Measurements from ENCODE around the gene ZMYM5.
"Not testable (repeated sequence)": the region's sequence is repeated elsewhere in the genome, so short reads cannot be mapped to it uniquely, and the experiment has no call there.

ZMYM5 gene

GRCh38 chr13:19863323-19864023 is at the start of gene ZMYM5:
TSS of gene ZMYM5 (minus strand) at chr13:19863649. CDS start at chr13:19852180, 11,469 bp downstream.
- peak; percentile 88 for DNase-seq

GRCh38 chr13:19910336-19911072 is 47.1 kb upstream of the ZMYM5 start:
- no peak for DNase-seq

DNA sequence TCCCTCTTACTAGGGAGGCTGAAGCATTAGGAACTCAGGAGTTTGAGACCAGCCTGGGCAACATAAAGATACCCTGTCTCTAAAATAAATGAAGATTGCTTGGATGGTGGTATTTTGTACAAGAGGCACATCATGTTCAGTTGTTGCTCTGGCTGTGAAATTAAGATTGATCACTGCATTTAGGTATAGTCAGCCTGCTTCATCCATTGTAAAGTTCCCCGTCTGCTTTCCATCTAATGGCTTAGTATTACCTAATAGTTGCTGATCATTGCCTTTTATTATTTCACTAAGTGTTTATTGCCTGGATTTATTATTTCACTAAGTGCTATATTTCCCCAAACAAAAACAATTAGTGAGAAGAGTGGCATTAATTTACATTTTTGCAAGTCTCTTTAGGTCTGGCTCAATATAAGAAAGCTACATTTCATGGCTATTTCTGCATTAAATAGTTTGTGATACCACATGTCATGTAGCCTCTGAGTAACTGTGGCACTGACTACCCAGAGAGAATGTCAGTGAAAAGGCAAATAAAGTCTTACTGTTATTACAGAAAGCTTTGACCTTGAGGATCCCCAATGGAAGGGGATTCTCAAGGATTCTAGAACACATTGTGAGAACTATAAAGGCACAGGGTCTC is 45.0 kb upstream of the ZMYM5 start:
- no peak for DNase-seq

DNA sequence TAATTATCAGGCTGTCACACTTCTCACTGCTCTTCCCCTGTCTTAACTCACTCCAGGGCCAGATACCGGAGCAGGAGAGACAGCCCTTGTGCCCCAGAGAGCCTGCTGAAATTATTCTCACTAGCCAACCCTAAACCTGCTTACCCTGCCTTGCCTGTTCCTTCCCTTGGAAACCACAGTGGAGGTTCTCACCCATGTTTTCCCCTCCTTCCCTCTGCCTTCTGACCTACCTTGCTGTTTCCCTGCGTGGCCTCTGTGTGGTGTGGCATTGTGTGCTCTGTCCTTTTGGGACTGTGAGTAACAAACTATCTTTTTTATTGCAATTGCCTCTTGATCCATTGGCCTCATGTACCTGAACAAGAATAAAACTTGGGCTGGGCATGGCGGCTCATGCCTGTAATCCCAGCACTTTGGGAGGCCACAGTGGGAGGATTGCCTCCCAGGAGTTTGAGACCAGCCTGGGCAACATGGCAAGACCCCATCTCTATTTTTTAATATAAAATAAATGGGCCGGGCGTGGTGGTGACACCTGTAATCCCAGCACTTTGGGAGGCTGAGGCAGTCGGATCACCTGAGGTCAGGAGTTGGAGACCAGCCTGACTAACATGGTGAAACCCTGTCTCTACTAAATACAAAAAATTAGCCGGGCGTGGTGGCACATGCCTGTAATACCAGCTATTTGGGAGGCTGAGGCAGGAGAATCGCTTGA is 42.2 kb upstream of the ZMYM5 start:
- not testable (repeated sequence) for DNase-seq

- DNase-seq, result no peak
Observed at GRCh38 chr13:19890030-19890429, 26.6 kb upstream of the ZMYM5 start.

- no peak for DNase-seq
Observed at GRCh38 chr13:19888799-19889198, 25.4 kb upstream of the ZMYM5 start.

- no peak for DNase-seq
Observed at GRCh38 chr13:19882231-19882630, 18.8 kb upstream of the ZMYM5 start.

GRCh38 chr13:19881641-19882040 is 18.2 kb upstream of the ZMYM5 start:
- DNase-seq, result no peak

DNA sequence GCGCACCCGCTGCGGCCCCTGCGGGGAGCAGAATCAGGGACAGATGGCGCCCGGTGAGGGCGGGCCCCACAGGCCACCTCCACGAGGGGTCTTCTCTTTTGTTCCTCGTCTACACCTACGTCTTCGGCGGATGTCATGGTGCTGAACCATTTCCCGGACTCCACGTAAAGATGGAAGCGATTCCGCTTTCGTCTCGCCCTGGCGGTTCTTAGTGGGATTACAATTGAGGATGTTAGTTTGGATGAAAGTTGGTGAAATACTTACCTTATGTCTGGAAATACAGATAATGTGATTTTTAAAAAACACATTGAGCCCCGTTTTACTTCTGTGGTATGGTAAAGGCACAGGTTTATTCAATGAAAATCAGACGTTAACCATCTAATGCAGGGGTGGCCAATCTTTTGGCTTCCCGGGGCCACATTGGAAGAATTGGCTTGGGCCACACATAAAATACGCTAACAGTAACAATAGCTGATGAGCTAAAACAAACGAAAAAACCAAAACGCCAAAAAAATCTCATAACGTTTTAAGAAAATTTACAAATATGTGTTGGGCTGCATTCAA is 1.4 kb upstream of the ZMYM5 start:
- peak; percentile 58 for DNase-seq

DNA sequence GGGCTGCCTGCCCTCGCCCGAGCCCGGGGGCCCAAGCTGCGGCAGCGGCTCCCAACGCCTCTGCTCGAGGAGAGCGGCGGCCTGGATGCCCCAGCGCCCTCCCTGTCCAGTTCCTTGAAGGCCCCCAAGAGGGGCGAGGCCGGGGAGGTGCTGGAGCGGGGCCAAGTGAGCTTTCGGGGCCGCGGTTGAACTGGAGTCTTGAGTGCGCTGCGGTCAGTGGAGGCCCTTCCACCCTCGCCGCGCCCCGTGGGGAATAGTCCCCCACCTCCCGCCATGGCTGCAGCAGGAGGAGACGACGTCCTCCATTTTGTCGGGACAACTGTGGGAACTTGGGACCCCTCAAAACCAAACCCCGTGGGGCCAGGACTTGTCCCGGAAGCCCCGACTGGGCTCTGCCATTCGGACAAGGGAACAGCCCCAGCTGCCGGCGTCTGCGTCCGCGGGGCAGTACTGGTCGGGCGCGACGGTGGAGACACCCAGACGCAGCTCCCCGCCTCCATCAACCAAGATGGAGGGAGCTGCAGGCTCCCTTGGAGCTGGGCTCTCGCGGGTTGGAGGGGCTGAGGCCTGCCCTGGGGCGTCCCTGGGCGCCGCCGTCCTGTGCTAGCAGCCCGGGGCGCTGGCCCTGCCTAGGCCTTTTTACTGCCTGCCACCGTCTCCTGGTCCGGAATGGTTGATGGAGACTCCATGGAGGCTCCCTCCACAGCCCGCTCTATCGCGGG is 736 bp upstream of the ZMYM5 start:
- peak; percentile 13 for DNase-seq

- DNase-seq, result no peak
Observed at GRCh38 chr13:19862481-19863313, 752 bp downstream of the ZMYM5 start.

- no peak for DNase-seq
Observed at GRCh38 chr13:19861762-19862161, 1.7 kb downstream of the ZMYM5 start.

- DNase-seq, result no peak
Observed at GRCh38 chr13:19860884-19861655, 2.4 kb downstream of the ZMYM5 start.

DNA sequence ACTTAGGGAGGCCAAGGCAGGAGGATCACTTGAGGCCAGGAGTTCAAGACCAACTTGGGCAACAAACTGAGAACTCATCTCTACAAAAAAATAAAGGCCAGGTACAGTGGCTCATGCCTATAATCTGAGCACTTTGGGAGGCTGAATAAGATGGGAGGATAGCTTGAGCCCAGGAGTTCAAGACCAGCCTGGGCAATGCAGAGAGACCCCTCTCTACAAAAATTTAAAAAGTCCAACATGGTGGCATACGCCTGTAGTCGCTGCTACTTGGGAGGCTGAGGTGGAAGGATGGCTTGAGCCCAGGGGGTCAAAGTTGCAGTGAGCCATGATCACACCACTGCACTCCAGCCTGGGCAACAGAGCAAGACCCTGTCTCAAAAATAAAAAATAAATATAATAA is 5.8 kb downstream of the ZMYM5 start:
- not testable (repeated sequence) for DNase-seq

DNA sequence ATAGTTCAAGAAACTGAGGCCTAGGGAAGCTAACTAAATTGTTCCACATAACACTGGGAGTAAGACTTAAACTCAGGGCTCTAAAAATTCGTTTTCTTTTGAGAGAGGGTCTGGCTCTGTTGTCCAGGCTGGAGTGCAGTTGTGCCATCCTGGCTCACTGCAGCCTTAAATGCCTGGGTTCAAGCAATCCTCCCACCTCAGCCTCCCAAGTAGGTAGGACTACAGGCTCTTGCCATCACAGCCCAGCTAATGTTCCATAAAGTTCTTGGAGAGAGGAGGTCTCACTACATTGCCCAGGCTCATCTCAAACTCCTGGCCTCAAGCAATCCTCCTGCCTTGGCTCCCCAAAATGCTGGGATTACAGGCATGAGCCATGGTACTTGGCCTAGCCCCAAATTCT is 10.7 kb downstream of the ZMYM5 start:
- DNase-seq, result no peak

DNA sequence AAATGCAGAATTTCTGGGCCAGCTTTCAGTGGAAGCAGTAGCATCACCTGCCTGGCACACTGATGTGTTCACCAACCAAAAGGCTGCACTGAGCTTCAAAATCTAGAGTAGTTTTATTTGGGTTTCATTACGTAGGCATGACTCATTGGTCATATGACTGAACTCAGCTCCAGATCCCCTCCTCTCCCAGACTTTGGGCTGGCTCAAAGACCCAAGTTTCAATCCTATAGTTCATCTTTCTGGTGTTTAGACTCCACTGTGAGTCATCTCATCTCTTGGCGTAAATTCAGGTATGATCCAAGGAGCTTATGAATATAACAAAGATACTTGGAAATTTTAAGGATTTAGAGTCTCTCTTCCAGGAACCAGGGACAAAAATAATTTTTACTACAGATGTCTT is 17.7 kb downstream of the ZMYM5 start:
- DNase-seq, result no peak

DNA sequence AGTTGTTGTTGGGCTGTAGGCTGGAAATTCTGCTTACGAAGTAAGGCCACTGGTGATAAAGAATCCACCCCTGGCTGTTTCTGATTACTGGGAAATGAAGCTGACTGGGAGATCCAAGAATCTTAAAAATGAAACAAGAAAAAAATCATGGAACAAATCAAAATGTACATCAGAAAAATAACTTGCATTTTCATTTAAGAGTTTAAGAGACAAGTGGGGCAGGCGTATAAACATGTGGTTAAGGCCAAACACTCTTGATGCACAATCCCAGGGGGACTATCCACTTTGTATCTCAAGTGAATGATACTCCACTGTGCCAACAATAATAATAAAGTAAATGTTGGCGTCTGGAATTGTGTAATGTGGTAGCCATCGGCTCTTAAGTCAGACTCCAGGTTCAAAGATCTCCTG is 24.6 kb downstream of the ZMYM5 start:
- DNase-seq, result no peak

DNA sequence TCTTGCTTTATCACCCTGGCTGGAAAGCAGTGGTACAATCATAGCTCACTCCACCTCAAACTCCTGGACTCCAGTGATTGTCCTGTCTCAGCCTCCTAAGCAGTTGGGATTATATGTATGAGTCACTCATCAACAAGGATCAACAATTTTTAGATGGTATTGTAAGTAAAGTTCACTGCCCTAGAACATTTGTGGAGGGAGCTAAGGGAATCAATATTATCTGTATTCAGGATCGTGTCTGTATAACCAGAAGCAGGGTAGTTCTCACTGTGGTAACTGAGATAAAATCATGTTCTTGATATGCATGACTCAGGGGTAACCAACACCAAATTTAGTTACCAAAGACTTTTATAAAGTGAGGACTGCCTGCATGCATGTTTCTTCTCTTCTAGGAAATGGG is 27.0 kb downstream of the ZMYM5 start:
- DNase-seq, result no peak

- no peak for DNase-seq
Observed at GRCh38 chr13:19834704-19835103, 28.7 kb downstream of the ZMYM5 start.

DNA sequence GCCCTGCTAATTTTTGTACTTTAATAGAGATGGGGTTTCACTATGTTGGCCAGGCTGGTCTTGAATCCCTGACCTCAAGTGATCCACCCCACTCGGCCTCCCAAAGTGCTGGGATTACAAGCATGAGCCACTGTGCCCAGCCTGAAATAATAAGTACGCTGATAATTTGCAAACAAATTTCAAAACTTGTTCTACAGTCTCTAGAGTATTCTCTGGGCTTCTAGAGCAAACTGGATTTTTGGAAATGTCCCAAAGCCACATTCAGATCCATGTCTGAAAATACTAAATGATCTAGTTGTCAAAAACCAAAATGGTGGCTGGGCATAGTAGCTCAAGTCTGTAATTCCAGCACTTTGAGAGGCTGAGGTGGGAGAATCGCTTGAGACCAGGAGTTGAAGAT is 40.8 kb downstream of the ZMYM5 start:
- DNase-seq, result no peak

All from NCI-H1436 (cell line).